Natural killer cell treated with Interleukin-12 subunit alpha and Interleukin-12 subunit beta and Interleukin-15 and Interleukin-18, amount 100 ng/mL, for 72 hours (primary cell): Measurements from ENCODE around the gene SIM2. TPM values are rescaled to one million over a fixed set of nuclear protein-coding genes. Genes with fewer than 3 reads are reported as not detected.

Experiments used
- ATAC-seq, 2 donors: fragments of 150-1000 bp; cut with Tn5 transposase in 1 of 2; sonication (Bioruptor Pico), chemical (Tn5 transposase) in 1 of 2; 2 replicates each; pipeline ENCODE4 v1.10.0; 2021
- DNase-seq: peaks from one replicate; pipeline ENCODE4 v3.0.0; 2022; ENCODE audit warnings: low spot score
- H3K27ac Mint-ChIP-seq, 2 donors: 1 replicate in 1 of 2; 2 replicates in 1 of 2; pipeline ENCODE4 v1.8.0; 2022; ENCODE audit warnings: mixed read lengths in 2 of 2, mild to moderate bottlenecking in 1 of 2, moderate library complexity in 1 of 2
- H3K27me3 Mint-ChIP-seq, 2 donors: 1 replicate in 1 of 2; 2 replicates in 1 of 2; pipeline ENCODE4 v1.8.0; 2022; ENCODE audit warnings: mixed read lengths in 2 of 2
- H3K36me3 Mint-ChIP-seq: one replicate; pipeline ENCODE4 v1.8.0; 2022; ENCODE audit warnings: mixed read lengths
- H3K4me1 Mint-ChIP-seq, 2 donors: 1 replicate in 1 of 2; 2 replicates in 1 of 2; pipeline ENCODE4 v1.8.0; 2022; ENCODE audit warnings: low read depth in 2 of 2, mixed read lengths in 2 of 2, mild to moderate bottlenecking in 1 of 2
- H3K4me3 Mint-ChIP-seq: one replicate; pipeline ENCODE4 v1.8.0; 2022; ENCODE audit warnings: mixed read lengths
- H3K9me3 Mint-ChIP-seq: 2 replicates; pipeline ENCODE4 v1.8.0; 2022; ENCODE audit warnings: mixed read lengths
- total RNA-seq, 2 donors: library from RNA; stranded (reverse); gene quantifications; one replicate each; pipeline ENCODE4 v1.2.3, GENCODE V29; 2022

The SIM2 gene
- total RNA-seq, 2 donors from 2014 or later = 0.47 TPM; not detected in 1

- no peak for DNase-seq
- H3K4me1 Mint-ChIP-seq = peaks cover 9 to 10% of the 10 kb centered on the region in 2 donors
- H3K27ac Mint-ChIP-seq = no peak overlapping the region
- no peaks in the 10 kb centered on the region for H3K9me3 Mint-ChIP-seq
- H3K4me3 Mint-ChIP-seq = no peak overlapping the region
- H3K27me3 Mint-ChIP-seq = peaks cover 20 to 26% of the 10 kb centered on the region in 2 donors
- H3K36me3 Mint-ChIP-seq = peaks cover 15% of the 10 kb centered on the region
- ATAC-seq = no peak
Observed at GRCh38 chr21:36749935-36750575, 51.1 kb downstream of the SIM2 start.

- Mint-ChIP-seq H3K9me3 (no peaks in the 10 kb centered on the region), H3K4me3 (no peak overlapping the region), H3K27me3 (peaks cover 18 to 26% of the 10 kb centered on the region in 2 donors), H3K27ac (no peak overlapping the region), H3K36me3 (peaks cover 17% of the 10 kb centered on the region), H3K4me1 (peaks cover 9 to 10% of the 10 kb centered on the region in 2 donors)
- DNase-seq = no peak
- ATAC-seq = no peak
Observed at GRCh38 chr21:36750576-36750959, 51.7 kb downstream of the SIM2 start.

GRCh38 chr21:36751383-36751782 is 52.5 kb downstream of the SIM2 start:
- Mint-ChIP-seq H3K9me3 (no peaks in the 10 kb centered on the region), H3K27ac (no peak overlapping the region), H3K36me3 (peaks cover 20% of the 10 kb centered on the region), H3K4me1 (peaks cover 8 to 10% of the 10 kb centered on the region in 2 donors), H3K27me3 (peaks cover 18 to 24% of the 10 kb centered on the region in 2 donors), H3K4me3 (no peak overlapping the region)
- ATAC-seq = no peak
- no peak for DNase-seq

GRCh38 chr21:36753556-36753955 is 54.6 kb downstream of the SIM2 start:
- peaks cover 6 to 10% of the 10 kb centered on the region in 2 donors for H3K27me3 Mint-ChIP-seq
- no peaks in the 10 kb centered on the region for H3K9me3 Mint-ChIP-seq
- no peak overlapping the region for H3K27ac Mint-ChIP-seq
- no peak for ATAC-seq
- peaks cover 18% of the 10 kb centered on the region for H3K36me3 Mint-ChIP-seq
- no peak overlapping the region for H3K4me3 Mint-ChIP-seq
- H3K4me1 Mint-ChIP-seq = peaks cover 0 to 2% of the 10 kb centered on the region in 2 donors
- DNase-seq = no peak

- peaks cover under 1 to 1% of the 10 kb centered on the region in 2 donors for H3K27me3 Mint-ChIP-seq
- H3K4me3 Mint-ChIP-seq = no peak overlapping the region
- H3K4me1 Mint-ChIP-seq = no peaks in the 10 kb centered on the region
- no peak for DNase-seq
- H3K27ac Mint-ChIP-seq = no peak overlapping the region
- H3K36me3 Mint-ChIP-seq = peaks cover 14% of the 10 kb centered on the region
- H3K9me3 Mint-ChIP-seq = no peaks in the 10 kb centered on the region
- no peak for ATAC-seq
Observed at GRCh38 chr21:36754241-36754898, 55.5 kb downstream of the SIM2 start.

GRCh38 chr21:36756527-36756926 is 57.6 kb downstream of the SIM2 start:
- Mint-ChIP-seq H3K36me3 (peaks cover 14% of the 10 kb centered on the region), H3K4me1 (no peaks in the 10 kb centered on the region), H3K27ac (no peak overlapping the region), H3K27me3 (no peaks in the 10 kb centered on the region), H3K4me3 (no peak overlapping the region), H3K9me3 (no peaks in the 10 kb centered on the region)
- DNase-seq (no peak), ATAC-seq (no peak)

GRCh38 chr21:36757196-36757595 is 58.3 kb downstream of the SIM2 start:
- Mint-ChIP-seq H3K27ac (no peak overlapping the region), H3K36me3 (peaks cover 14% of the 10 kb centered on the region)

GRCh38 chr21:36759348-36760083 is 60.6 kb downstream of the SIM2 start:
- DNase-seq (no peak), ATAC-seq (no peak)
- Mint-ChIP-seq H3K27ac (no peak overlapping the region), H3K36me3 (peaks cover 5% of the 10 kb centered on the region), H3K27me3 (no peaks in the 10 kb centered on the region), H3K4me3 (no peak overlapping the region), H3K4me1 (no peaks in the 10 kb centered on the region), H3K9me3 (no peaks in the 10 kb centered on the region)

More at GRCh38 chr21:36757196-36757595, 58.3 kb downstream of the SIM2 start:
- Mint-ChIP-seq H3K4me1 (no peaks in the 10 kb centered on the region), H3K9me3 (no peaks in the 10 kb centered on the region), H3K27me3 (no peaks in the 10 kb centered on the region), H3K4me3 (no peak overlapping the region)
- DNase-seq (no peak), ATAC-seq (no peak)

GRCh38 chr21:36761685-36762084 is 62.8 kb downstream of the SIM2 start:
- no peak for DNase-seq
- Mint-ChIP-seq H3K9me3 (no peaks in the 10 kb centered on the region), H3K27ac (no peak overlapping the region), H3K4me1 (no peaks in the 10 kb centered on the region), H3K27me3 (no peaks in the 10 kb centered on the region), H3K4me3 (no peak overlapping the region), H3K36me3 (no peaks in the 10 kb centered on the region)
- ATAC-seq = no peak

- DNase-seq (no peak), ATAC-seq (no peak)
- Mint-ChIP-seq H3K27me3 (no peaks in the 10 kb centered on the region), H3K4me3 (no peak overlapping the region), H3K4me1 (no peaks in the 10 kb centered on the region), H3K9me3 (no peaks in the 10 kb centered on the region), H3K36me3 (no peaks in the 10 kb centered on the region), H3K27ac (no peak overlapping the region)
Observed at GRCh38 chr21:36762642-36763041, 63.7 kb downstream of the SIM2 start.

- Mint-ChIP-seq H3K4me3 (no peak overlapping the region), H3K36me3 (no peaks in the 10 kb centered on the region)
Observed at GRCh38 chr21:36763305-36763704, 64.4 kb downstream of the SIM2 start.

GRCh38 chr21:36765229-36765628 is 66.3 kb downstream of the SIM2 start:
- H3K36me3 Mint-ChIP-seq = no peaks in the 10 kb centered on the region
- no peaks in the 10 kb centered on the region for H3K9me3 Mint-ChIP-seq
- no peaks in the 10 kb centered on the region for H3K27me3 Mint-ChIP-seq
- H3K27ac Mint-ChIP-seq = no peak overlapping the region
- ATAC-seq (no peak), DNase-seq (no peak)
- H3K4me1 Mint-ChIP-seq = no peaks in the 10 kb centered on the region
- H3K4me3 Mint-ChIP-seq = no peak overlapping the region

More at GRCh38 chr21:36763305-36763704, 64.4 kb downstream of the SIM2 start:
- Mint-ChIP-seq H3K27ac (no peak overlapping the region), H3K4me1 (no peaks in the 10 kb centered on the region), H3K27me3 (no peaks in the 10 kb centered on the region), H3K9me3 (no peaks in the 10 kb centered on the region)
- no peak for ATAC-seq
- DNase-seq = no peak

- no peaks in the 10 kb centered on the region for H3K4me1 Mint-ChIP-seq
- no peak overlapping the region for H3K4me3 Mint-ChIP-seq
- no peaks in the 10 kb centered on the region for H3K27me3 Mint-ChIP-seq
- H3K36me3 Mint-ChIP-seq = no peaks in the 10 kb centered on the region
- ATAC-seq (no peak), DNase-seq (no peak)
- H3K27ac Mint-ChIP-seq = no peak overlapping the region
- no peaks in the 10 kb centered on the region for H3K9me3 Mint-ChIP-seq
Observed at GRCh38 chr21:36766511-36766910, 67.6 kb downstream of the SIM2 start.

GRCh38 chr21:36767096-36767495 is 68.2 kb downstream of the SIM2 start:
- H3K4me3 Mint-ChIP-seq = no peak overlapping the region
- no peak overlapping the region for H3K27ac Mint-ChIP-seq
- no peaks in the 10 kb centered on the region for H3K36me3 Mint-ChIP-seq
- H3K4me1 Mint-ChIP-seq = no peaks in the 10 kb centered on the region
- no peaks in the 10 kb centered on the region for H3K27me3 Mint-ChIP-seq
- H3K9me3 Mint-ChIP-seq = no peaks in the 10 kb centered on the region
- DNase-seq (no peak), ATAC-seq (no peak)
